HG02642 (cell line): ENCODE measurements around the gene SYCN.

Experiments
- ATAC-seq: cut with Tn5 transposase; IDR thresholded peaks from one replicate; pipeline ENCODE4 v1.9.1; 2021; ENCODE audit warnings: mild to moderate bottlenecking; ENCODE audit not compliant: unreplicated experiment, poor library complexity

SYCN gene

GRCh38 chr19:39196320-39196719 is 7.7 kb downstream of the SYCN start:
- no peak for ATAC-seq

GRCh38 chr19:39195755-39196154 is 8.3 kb downstream of the SYCN start:
- no peak for ATAC-seq

- ATAC-seq, result no peak
Observed at GRCh38 chr19:39194832-39195542, 9.1 kb downstream of the SYCN start.

DNA sequence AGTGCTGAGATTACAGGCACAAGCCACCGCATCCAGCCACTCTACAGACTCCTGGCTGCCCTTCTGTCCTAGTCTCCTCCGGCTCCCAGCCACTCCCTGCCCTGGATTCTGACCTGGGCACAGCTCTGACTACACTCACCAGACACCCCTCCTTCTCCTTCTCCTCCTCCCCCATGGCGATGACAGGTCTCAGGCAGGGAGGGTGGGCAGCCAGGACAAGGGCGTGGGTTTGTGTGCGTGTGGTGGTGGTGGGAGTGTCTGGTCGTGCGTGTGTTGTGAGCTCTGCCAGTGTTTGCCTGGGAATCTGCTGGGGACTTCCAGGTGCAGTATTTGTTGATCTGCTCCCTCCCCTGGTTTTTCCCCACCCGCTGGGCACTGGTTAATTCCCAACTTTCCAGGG is 10.3 kb downstream of the SYCN start:
- no peak for ATAC-seq

GRCh38 chr19:39192846-39193245 is 11.2 kb downstream of the SYCN start:
- ATAC-seq, result no peak

- ATAC-seq, result no peak
Observed at GRCh38 chr19:39190768-39191167, 13.3 kb downstream of the SYCN start.

- ATAC-seq, result no peak
Observed at GRCh38 chr19:39188960-39189359, 15.1 kb downstream of the SYCN start.

DNA sequence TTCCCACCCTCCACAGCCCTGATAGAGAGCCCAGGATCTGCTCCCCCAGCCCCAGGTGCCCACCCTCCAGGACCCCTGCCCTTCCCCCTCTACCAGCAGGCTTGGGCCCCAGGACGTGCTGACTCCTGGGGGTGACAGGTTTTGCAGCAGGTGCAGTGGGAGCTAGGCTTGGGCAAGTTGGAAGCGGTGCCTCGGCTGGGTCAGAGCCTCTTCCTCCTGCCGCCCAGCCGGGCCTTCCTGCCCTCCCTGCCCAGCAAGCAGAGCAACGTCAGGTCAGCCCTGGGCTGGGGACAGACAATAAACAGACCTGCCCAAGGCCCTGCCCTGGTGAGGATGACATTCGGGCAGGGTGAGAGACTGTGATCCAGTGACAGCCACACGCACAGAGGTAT is 16.5 kb downstream of the SYCN start:
- ATAC-seq, result no peak

GRCh38 chr19:39186391-39186790 is 17.7 kb downstream of the SYCN start:
- no peak for ATAC-seq

GRCh38 chr19:39183104-39183503 is 21.0 kb downstream of the SYCN start:
- ATAC-seq, result no peak

GRCh38 chr19:39182174-39182505 is 21.9 kb downstream of the SYCN start:
- ATAC-seq, result no peak

GRCh38 chr19:39181500-39182173 is 22.4 kb downstream of the SYCN start:
- no peak for ATAC-seq

GRCh38 chr19:39180749-39181148 is 23.3 kb downstream of the SYCN start:
- ATAC-seq, result no peak

- no peak for ATAC-seq
Observed at GRCh38 chr19:39179754-39180153, 24.3 kb downstream of the SYCN start.

- no peak for ATAC-seq
Observed at GRCh38 chr19:39178296-39179006, 25.6 kb downstream of the SYCN start.

- ATAC-seq, result no peak
Observed at GRCh38 chr19:39177736-39178135, 26.3 kb downstream of the SYCN start.

DNA sequence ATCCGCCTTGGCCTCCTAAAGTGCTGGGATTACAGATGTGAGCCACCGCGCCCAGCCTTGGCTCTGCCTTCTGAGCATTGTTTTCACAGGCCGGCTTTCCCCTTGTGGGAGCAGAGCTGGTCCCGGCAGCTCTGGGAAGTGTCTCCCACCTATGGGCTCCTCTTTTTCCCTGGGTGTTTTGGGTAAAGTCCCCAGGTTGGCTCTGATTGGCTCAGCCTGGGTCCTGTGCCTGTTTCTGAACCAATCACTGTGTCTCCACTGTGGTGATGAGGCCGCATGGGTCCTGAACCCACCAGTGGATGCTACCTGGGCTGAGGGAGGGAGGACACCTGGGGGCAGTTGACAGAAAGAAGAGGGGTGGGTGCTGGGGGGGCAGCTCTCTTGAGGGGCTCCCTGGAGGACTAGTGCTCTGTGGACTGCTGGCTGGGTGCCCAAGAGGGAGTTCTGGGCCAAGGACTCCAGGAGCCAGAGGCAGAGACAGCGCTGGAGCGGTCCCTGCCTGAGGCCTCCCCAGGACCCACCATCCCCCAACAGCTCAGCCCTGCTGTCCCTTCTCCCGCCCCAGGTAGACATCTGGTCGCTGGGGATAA is 26.9 kb downstream of the SYCN start:
- ATAC-seq, result no peak

GRCh38 chr19:39175564-39175963 is 28.5 kb downstream of the SYCN start:
- ATAC-seq, result no peak

- no peak for ATAC-seq
Observed at GRCh38 chr19:39174558-39175544, 29.2 kb downstream of the SYCN start.

DNA sequence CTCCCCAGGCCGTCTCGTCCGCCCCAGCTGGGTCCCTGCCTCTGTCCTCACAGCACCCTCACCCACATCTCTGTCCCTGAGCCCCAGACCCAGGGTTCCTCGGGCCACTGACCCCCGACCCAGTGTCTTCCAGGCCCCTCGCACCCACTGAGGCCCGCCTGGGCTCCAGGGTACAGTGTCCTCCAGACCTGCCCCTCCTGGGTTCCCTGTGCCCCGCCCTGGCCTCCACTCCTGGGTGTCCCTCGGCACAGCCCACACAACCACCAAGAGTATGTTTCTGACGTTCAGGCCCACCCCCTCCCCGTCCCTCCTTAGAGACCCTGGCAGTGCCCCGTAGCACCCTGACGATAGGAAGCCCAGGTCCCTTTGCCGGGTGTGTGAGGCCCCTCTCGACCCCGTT is 29.9 kb downstream of the SYCN start:
- no peak for ATAC-seq
